NT2/D1 (cell line): ENCODE results near the gene PRAMEF13.
"Not testable (repeated sequence)": the region's sequence is repeated elsewhere in the genome, so short reads cannot be mapped to it uniquely, and the experiment has no call there.

Experiments
- YY1 ChIP-seq: IDR thresholded peaks from 2 replicates; pipeline ENCODE4 v1.6.1; 2011; ENCODE audit not compliant: insufficient read length, insufficient read depth
- ZNF274 ChIP-seq: IDR thresholded peaks from 2 replicates; pipeline ENCODE4 v1.6.1; 2011; ENCODE audit warnings: mild to moderate bottlenecking, low read depth, low read length

GRCh38 chr1:13227271-13228055 lies 26.3 kb upstream of the PRAMEF13 start:
- not testable (repeated sequence) for TF ChIP-seq YY1, ZNF274
